ENCODE results near the gene ADAMTS3. TPM values are rescaled to one million over a fixed set of nuclear protein-coding genes. Genes with fewer than 3 reads are reported as not detected.

ADAMTS3 gene
- total RNA-seq, 5 donors from 2014 or later (not counting 1 experiment from before 2014, with no cell fraction given): not detected

DNA sequence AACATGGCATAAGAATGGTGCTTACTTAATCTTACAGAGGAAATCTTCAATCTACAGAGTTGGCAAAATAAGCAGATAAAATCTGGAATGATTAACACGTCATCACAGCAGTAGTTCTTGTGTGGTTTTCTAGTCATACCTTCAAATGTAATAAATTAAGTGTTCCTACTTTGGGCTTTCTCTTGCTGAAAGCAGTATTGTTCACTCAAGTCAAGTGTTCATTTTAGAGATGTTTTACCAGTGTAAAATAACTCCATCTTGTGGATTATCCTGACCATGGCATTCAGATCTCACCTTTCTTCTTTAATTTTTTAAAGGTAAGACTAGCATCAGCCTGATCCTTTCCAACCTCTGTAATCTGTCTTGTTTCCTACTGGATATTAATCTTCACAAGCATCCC, 72.9 kb downstream of the ADAMTS3 start:
- CTCF ChIA-PET: no interaction called here
- Histone ChIP-seq H3K27me3 (replicated peaks in 1 of 2; ENCODE audit: control insufficient read depth in 2 of 2, extremely low read depth in 1 of 2, insufficient read depth in 2 of 2, low read length in 1 of 2) (no peaks in the 10 kb centered on the region), H3K27ac (ENCODE audit: low read length) (no peak overlapping the region), H3K36me3 (ENCODE audit: control insufficient read depth in 2 of 2, extremely low read depth in 1 of 2, insufficient read depth in 1 of 2, low read length in 1 of 2) (no peaks in the 10 kb centered on the region), H3K4me1 (ENCODE audit: control insufficient read depth in 1 of 2, extremely low read depth in 1 of 2, insufficient read depth in 2 of 2, low read length in 2 of 2) (no peaks in the 10 kb centered on the region), H3K9me3 (no peaks in the 10 kb centered on the region), H3K4me3 (ENCODE audit: control insufficient read depth in 1 of 2, extremely low read depth in 1 of 2, low read length in 1 of 2) (no peak overlapping the region)
- Mint-ChIP-seq H3K4me1 (no peaks in the 10 kb centered on the region), H3K36me3 (no peaks in the 10 kb centered on the region), H3K9me3 (peaks cover 4 to 11% (median 4%) of the 10 kb centered on the region in 3 donors), H3K27me3 (peaks cover 0 to 3% of the 10 kb centered on the region in 2 donors), H3K4me3 (no peak overlapping the region), H3K27ac (no peak overlapping the region)
- ATAC-seq (replicated peaks in 1 of 4): no peak
- POLR2A ChIA-PET: no interaction called here
- no peak for DNase-seq
- no CpG with 5 or more reads among the region's 1 CpG for WGBS (ENCODE audit: insufficient coverage)

DNA sequence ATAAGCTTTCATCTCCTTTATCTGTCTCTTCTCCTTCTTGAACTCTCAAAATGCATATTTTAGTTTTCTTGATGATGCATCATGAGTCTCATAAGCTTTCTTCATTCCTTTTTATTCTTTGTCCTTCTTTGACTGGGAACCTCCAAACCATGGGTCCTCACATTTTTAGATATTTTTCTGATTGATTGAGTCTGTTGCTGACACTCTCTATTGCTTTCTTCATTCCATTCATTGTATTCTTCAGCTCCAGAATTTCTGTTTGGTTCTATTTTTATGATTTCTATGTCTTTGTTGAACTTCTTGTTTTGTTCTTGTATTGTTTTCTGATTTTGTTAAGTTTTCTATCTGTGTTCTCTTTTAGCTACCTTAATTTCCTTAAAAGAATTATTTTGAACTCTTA, 74.9 kb downstream of the ADAMTS3 start:
- CTCF ChIA-PET: no interaction called here
- Histone ChIP-seq H3K36me3 (ENCODE audit: control insufficient read depth in 2 of 2, extremely low read depth in 1 of 2, insufficient read depth in 1 of 2, low read length in 1 of 2) (no peaks in the 10 kb centered on the region), H3K27ac (ENCODE audit: low read length) (no peak overlapping the region), H3K4me3 (ENCODE audit: control insufficient read depth in 1 of 2, extremely low read depth in 1 of 2, low read length in 1 of 2) (no peak overlapping the region), H3K9me3 (no peaks in the 10 kb centered on the region), H3K27me3 (replicated peaks in 1 of 2; ENCODE audit: control insufficient read depth in 2 of 2, extremely low read depth in 1 of 2, insufficient read depth in 2 of 2, low read length in 1 of 2) (no peaks in the 10 kb centered on the region), H3K4me1 (ENCODE audit: control insufficient read depth in 1 of 2, extremely low read depth in 1 of 2, insufficient read depth in 2 of 2, low read length in 2 of 2) (no peaks in the 10 kb centered on the region)
- Mint-ChIP-seq H3K4me3 (no peak overlapping the region), H3K9me3 (peaks cover 4 to 8% (median 4%) of the 10 kb centered on the region in 3 donors), H3K4me1 (no peaks in the 10 kb centered on the region), H3K27ac (no peak overlapping the region), H3K27me3 (peaks cover 0 to 3% of the 10 kb centered on the region in 2 donors), H3K36me3 (no peaks in the 10 kb centered on the region)
- no peak for ATAC-seq (replicated peaks in 1 of 4)
- POLR2A ChIA-PET: no interaction called here
- no peak for DNase-seq

DNA sequence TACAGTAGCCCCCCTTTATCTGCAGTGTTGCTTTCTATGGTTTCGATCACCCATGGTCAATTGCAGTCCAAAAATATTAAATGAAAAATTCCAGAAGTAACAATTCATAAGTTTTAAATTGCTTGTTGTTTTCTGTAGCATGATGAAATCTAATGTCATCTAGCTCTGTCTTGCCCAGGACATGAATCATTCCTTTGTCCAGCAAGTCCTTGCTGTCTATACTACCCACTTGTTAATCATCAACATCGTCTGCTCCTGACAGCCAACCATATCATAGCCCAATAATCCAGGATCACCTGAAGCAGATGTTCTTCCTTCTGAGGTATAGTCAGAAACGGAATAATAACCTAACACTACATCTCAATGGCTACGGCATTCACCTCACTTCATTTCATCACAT, 79.8 kb downstream of the ADAMTS3 start:
- peaks cover 0 to 5% (median 3%) of the 10 kb centered on the region in 3 donors for H3K9me3 Mint-ChIP-seq
- 71% methylated on average over 1 of the region's 4 CpGs for WGBS (ENCODE audit: insufficient coverage)
- H3K27me3 Mint-ChIP-seq: peaks cover 0 to 3% of the 10 kb centered on the region in 2 donors
- H3K27me3 ChIP-seq (replicated peaks in 1 of 2; ENCODE audit: control insufficient read depth in 2 of 2, extremely low read depth in 1 of 2, insufficient read depth in 2 of 2, low read length in 1 of 2): no peaks in the 10 kb centered on the region
- no peaks in the 10 kb centered on the region for H3K4me1 ChIP-seq (ENCODE audit: control insufficient read depth in 1 of 2, extremely low read depth in 1 of 2, insufficient read depth in 2 of 2, low read length in 2 of 2)
- no peaks in the 10 kb centered on the region for H3K9me3 ChIP-seq
- H3K36me3 ChIP-seq (ENCODE audit: control insufficient read depth in 2 of 2, extremely low read depth in 1 of 2, insufficient read depth in 1 of 2, low read length in 1 of 2): no peaks in the 10 kb centered on the region
- no peak overlapping the region for H3K27ac Mint-ChIP-seq
- no peak overlapping the region for H3K4me3 Mint-ChIP-seq
- DNase-seq (no peak), ATAC-seq (replicated peaks in 1 of 4) (no peak)
- no peaks in the 10 kb centered on the region for H3K4me1 Mint-ChIP-seq
- H3K36me3 Mint-ChIP-seq: no peaks in the 10 kb centered on the region
- ChIA-PET POLR2A (no interaction called here), CTCF (no interaction called here)
- no peak overlapping the region for H3K4me3 ChIP-seq (ENCODE audit: control insufficient read depth in 1 of 2, extremely low read depth in 1 of 2, low read length in 1 of 2)
- no peak overlapping the region for H3K27ac ChIP-seq (ENCODE audit: low read length)

DNA sequence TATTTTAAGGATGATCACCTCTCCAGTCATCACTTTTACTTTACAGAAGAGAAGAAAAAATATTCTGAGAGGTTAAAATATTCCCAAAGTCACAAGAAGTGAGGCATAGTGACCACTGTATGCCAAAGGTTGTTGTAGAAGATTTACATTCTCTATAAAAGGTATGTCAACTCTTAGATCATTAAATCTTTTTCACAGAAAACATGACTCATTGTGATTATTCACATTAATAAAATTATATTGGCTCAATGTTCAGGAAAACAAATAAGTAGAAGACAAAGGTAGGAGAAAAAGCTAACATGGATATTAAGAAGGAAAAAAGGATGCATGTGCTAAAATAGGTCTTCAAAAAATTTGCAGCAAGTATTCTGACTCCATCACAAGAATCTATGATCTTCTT, 82.0 kb downstream of the ADAMTS3 start:
- H3K27ac ChIP-seq (ENCODE audit: low read length): no peak overlapping the region
- H3K36me3 Mint-ChIP-seq: no peaks in the 10 kb centered on the region
- H3K4me1 Mint-ChIP-seq: no peaks in the 10 kb centered on the region
- H3K4me3 ChIP-seq (ENCODE audit: control insufficient read depth in 1 of 2, extremely low read depth in 1 of 2, low read length in 1 of 2): no peak overlapping the region
- no peaks in the 10 kb centered on the region for H3K4me1 ChIP-seq (ENCODE audit: control insufficient read depth in 1 of 2, extremely low read depth in 1 of 2, insufficient read depth in 2 of 2, low read length in 2 of 2)
- CTCF ChIA-PET: no interaction called here
- DNase-seq: no peak
- no peak overlapping the region for H3K27ac Mint-ChIP-seq
- H3K9me3 ChIP-seq: no peaks in the 10 kb centered on the region
- no peaks in the 10 kb centered on the region for H3K27me3 ChIP-seq (replicated peaks in 1 of 2; ENCODE audit: control insufficient read depth in 2 of 2, extremely low read depth in 1 of 2, insufficient read depth in 2 of 2, low read length in 1 of 2)
- H3K4me3 Mint-ChIP-seq: no peak overlapping the region
- no peak for ATAC-seq (replicated peaks in 1 of 4)
- no peaks in the 10 kb centered on the region for H3K36me3 ChIP-seq (ENCODE audit: control insufficient read depth in 2 of 2, extremely low read depth in 1 of 2, insufficient read depth in 1 of 2, low read length in 1 of 2)
- peaks cover 0 to 1% of the 10 kb centered on the region in 2 donors for H3K27me3 Mint-ChIP-seq
- POLR2A ChIA-PET: no interaction called here
- peaks cover 0 to 1% (median 0%) of the 10 kb centered on the region in 3 donors for H3K9me3 Mint-ChIP-seq

DNA sequence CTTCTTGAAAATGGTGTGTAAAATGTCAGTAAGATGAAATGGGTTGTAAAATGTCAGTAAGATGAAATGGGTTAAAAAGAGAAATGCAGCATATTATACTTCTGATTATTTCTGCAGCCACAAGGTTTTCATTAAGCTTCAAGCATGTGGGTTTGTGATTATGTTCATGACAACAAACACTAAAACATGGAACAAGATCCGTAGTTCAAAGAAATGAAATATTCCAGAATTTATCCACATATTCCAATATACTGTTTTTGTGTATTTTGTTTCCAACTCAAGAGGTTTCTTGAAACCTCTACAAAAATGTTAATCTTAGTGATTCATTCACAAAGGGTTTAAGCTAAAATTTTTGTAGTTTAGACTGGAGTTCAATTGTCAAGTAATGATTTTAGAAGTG, 84.0 kb downstream of the ADAMTS3 start:
- Mint-ChIP-seq H3K27me3 (peaks cover 0 to 1% of the 10 kb centered on the region in 2 donors), H3K36me3 (no peaks in the 10 kb centered on the region), H3K4me3 (no peak overlapping the region), H3K4me1 (no peaks in the 10 kb centered on the region), H3K27ac (no peak overlapping the region), H3K9me3 (peaks cover 0 to 1% (median 0%) of the 10 kb centered on the region in 3 donors)
- Histone ChIP-seq H3K27ac (ENCODE audit: low read length) (no peak overlapping the region), H3K9me3 (no peaks in the 10 kb centered on the region), H3K27me3 (replicated peaks in 1 of 2; ENCODE audit: control insufficient read depth in 2 of 2, extremely low read depth in 1 of 2, insufficient read depth in 2 of 2, low read length in 1 of 2) (no peaks in the 10 kb centered on the region), H3K4me1 (ENCODE audit: control insufficient read depth in 1 of 2, extremely low read depth in 1 of 2, insufficient read depth in 2 of 2, low read length in 2 of 2) (no peaks in the 10 kb centered on the region), H3K4me3 (ENCODE audit: control insufficient read depth in 1 of 2, extremely low read depth in 1 of 2, low read length in 1 of 2) (no peak overlapping the region), H3K36me3 (ENCODE audit: control insufficient read depth in 2 of 2, extremely low read depth in 1 of 2, insufficient read depth in 1 of 2, low read length in 1 of 2) (no peaks in the 10 kb centered on the region)
- ATAC-seq (replicated peaks in 1 of 4) (no peak), DNase-seq (no peak)
- CTCF ChIA-PET: no interaction called here
- WGBS (ENCODE audit: insufficient coverage): no CpG with 5 or more reads among the region's 1 CpG
- POLR2A ChIA-PET: no interaction called here

DNA sequence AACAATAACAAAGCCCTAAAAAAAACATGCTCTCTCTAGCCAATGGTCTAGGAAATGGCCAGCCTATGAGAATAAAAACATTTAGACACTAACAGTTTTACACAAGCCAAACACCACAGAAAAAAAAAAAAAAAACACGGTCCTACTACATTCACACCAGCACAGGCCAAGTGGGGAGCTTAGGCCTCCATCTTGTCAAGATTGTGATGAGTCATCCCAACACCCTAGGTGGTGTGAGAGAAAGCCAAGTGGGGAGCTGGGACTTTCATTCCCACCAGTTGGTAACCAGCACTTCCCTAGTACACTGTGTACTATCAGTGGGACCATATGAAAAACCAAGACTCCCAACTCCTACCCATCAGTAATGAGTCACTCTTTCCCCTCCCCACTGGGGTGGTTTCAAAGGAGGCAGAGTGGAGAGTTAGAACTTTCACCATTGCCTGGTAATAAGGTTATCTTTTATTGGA, 95.6 kb downstream of the ADAMTS3 start:
- Histone ChIP-seq H3K27ac (ENCODE audit: low read length) (no peak overlapping the region), H3K27me3 (replicated peaks in 1 of 2; ENCODE audit: control insufficient read depth in 2 of 2, extremely low read depth in 1 of 2, insufficient read depth in 2 of 2, low read length in 1 of 2) (no peaks in the 10 kb centered on the region), H3K4me1 (ENCODE audit: control insufficient read depth in 1 of 2, extremely low read depth in 1 of 2, insufficient read depth in 2 of 2, low read length in 2 of 2) (no peaks in the 10 kb centered on the region), H3K36me3 (ENCODE audit: control insufficient read depth in 2 of 2, extremely low read depth in 1 of 2, insufficient read depth in 1 of 2, low read length in 1 of 2) (no peaks in the 10 kb centered on the region), H3K4me3 (ENCODE audit: control insufficient read depth in 1 of 2, extremely low read depth in 1 of 2, low read length in 1 of 2) (no peak overlapping the region), H3K9me3 (no peaks in the 10 kb centered on the region)
- H3K4me3 Mint-ChIP-seq: no peak overlapping the region
- ATAC-seq (replicated peaks in 1 of 4) (no peak), DNase-seq (no peak)
- no peaks in the 10 kb centered on the region for H3K4me1 Mint-ChIP-seq
- no peak overlapping the region for H3K27ac Mint-ChIP-seq
- H3K36me3 Mint-ChIP-seq: no peaks in the 10 kb centered on the region
- H3K27me3 Mint-ChIP-seq: no peaks in the 10 kb centered on the region
- ChIA-PET CTCF (no interaction called here), POLR2A (no interaction called here)
- no CpG with 5 or more reads among the region's 1 CpG for WGBS (ENCODE audit: insufficient coverage)
- H3K9me3 Mint-ChIP-seq: peaks cover 3 to 17% (median 4%) of the 10 kb centered on the region in 3 donors

DNA sequence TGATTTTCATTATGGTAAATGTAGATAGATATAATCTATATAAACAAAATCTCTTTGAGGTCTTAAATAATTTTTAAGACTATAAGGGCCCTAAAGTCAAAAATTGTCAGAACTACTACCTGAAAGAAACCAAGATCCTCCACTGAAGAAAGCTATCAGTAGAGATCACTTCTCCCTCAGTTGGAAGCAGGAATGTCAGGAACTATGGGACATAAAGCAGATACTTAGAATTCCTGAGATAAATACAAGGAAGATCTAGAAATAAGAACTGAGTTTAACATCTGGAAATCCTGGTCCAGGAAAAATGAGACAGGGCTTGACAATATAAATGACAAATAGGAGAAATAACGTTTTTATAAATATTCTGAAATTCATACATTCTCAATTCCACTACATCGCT, 97.2 kb downstream of the ADAMTS3 start:
- Histone ChIP-seq H3K36me3 (ENCODE audit: control insufficient read depth in 2 of 2, extremely low read depth in 1 of 2, insufficient read depth in 1 of 2, low read length in 1 of 2) (no peaks in the 10 kb centered on the region), H3K27ac (ENCODE audit: low read length) (no peak overlapping the region), H3K4me3 (ENCODE audit: control insufficient read depth in 1 of 2, extremely low read depth in 1 of 2, low read length in 1 of 2) (no peak overlapping the region), H3K9me3 (no peaks in the 10 kb centered on the region), H3K27me3 (replicated peaks in 1 of 2; ENCODE audit: control insufficient read depth in 2 of 2, extremely low read depth in 1 of 2, insufficient read depth in 2 of 2, low read length in 1 of 2) (no peaks in the 10 kb centered on the region), H3K4me1 (ENCODE audit: control insufficient read depth in 1 of 2, extremely low read depth in 1 of 2, insufficient read depth in 2 of 2, low read length in 2 of 2) (no peaks in the 10 kb centered on the region)
- ATAC-seq (replicated peaks in 1 of 4): no peak
- Mint-ChIP-seq H3K4me3 (no peak overlapping the region), H3K4me1 (no peaks in the 10 kb centered on the region), H3K9me3 (peaks cover 0 to 17% (median 4%) of the 10 kb centered on the region in 3 donors), H3K36me3 (no peaks in the 10 kb centered on the region), H3K27me3 (no peaks in the 10 kb centered on the region), H3K27ac (no peak overlapping the region)
- no peak for DNase-seq
- WGBS (ENCODE audit: insufficient coverage): 89% methylated on average over 1 of the region's 2 CpGs
- ChIA-PET POLR2A (no interaction called here), CTCF (no interaction called here)

Data from T-cell (primary cell).